DND-41 (cell line): ENCODE results near the gene POLR1G.
A peak's percentile ranks its signal among the peaks of the same experiment; 100 is the strongest.

Experiments
- ATAC-seq: fragments of 200-7000 bp; cut with Tn5 transposase; 3 replicates; pipeline ENCODE4 v1.9.1; 2021; ENCODE audit warnings: low read depth; ENCODE audit not compliant: insufficient read depth
- DNase-seq: peaks from one replicate; pipeline ENCODE4 v3.0.0-alpha.2; 2020
- H2AFZ ChIP-seq: 2 replicates; pipeline ENCODE4 v1.6.0; 2012; ENCODE audit warnings: low read depth, low read length
- H3K27ac ChIP-seq: 2 replicates; pipeline ENCODE4 v1.5.1; 2012; ENCODE audit warnings: low read length, inconsistent platforms
- H3K27me3 ChIP-seq: fragments of 200-600 bp; sonication (generic); 2 replicates; pipeline ENCODE4 v1.6.0; 2012; ENCODE audit warnings: low read length, mild to moderate bottlenecking, inconsistent platforms; ENCODE audit not compliant: insufficient read depth, poor library complexity
- H3K36me3 ChIP-seq: 2 replicates; pipeline ENCODE4 v1.5.1; 2012; ENCODE audit warnings: low read length, inconsistent platforms; ENCODE audit not compliant: insufficient read depth
- H3K4me1 ChIP-seq: 2 replicates; pipeline ENCODE4 v1.5.1; 2012; ENCODE audit warnings: mild to moderate bottlenecking, low read length; ENCODE audit not compliant: insufficient read depth
- H3K4me2 ChIP-seq: 2 replicates; pipeline ENCODE4 v1.6.0; 2012; ENCODE audit warnings: mild to moderate bottlenecking, moderate library complexity, low read length, inconsistent platforms; ENCODE audit not compliant: insufficient read depth
- H3K4me3 ChIP-seq, 2 experiments: fragments of 200-600 bp in 1 of 2; shearing (Covaris generic) in 1 of 2; 2 replicates each; pipeline ENCODE4 v1.5.1; 2012 to 2016; ENCODE audit warnings: inconsistent platforms in 2 of 2, low read length in 2 of 2, mild to moderate bottlenecking in 2 of 2, low read depth in 1 of 2, moderate library complexity in 1 of 2
- H3K79me2 ChIP-seq: 2 replicates; pipeline ENCODE4 v1.6.0; 2012; ENCODE audit warnings: low read length, inconsistent platforms; ENCODE audit not compliant: insufficient read depth
- H3K9ac ChIP-seq: 2 replicates; pipeline ENCODE4 v1.6.0; 2012; ENCODE audit warnings: low read depth, mild to moderate bottlenecking, inconsistent platforms, low read length, moderate library complexity
- H3K9me3 ChIP-seq: 2 replicates; pipeline ENCODE4 v1.5.1; 2012; ENCODE audit warnings: low read length, moderate library complexity, mild to moderate bottlenecking, inconsistent platforms; ENCODE audit not compliant: insufficient read depth, severe bottlenecking
- H4K20me1 ChIP-seq: 2 replicates; pipeline ENCODE4 v1.6.0; 2012; ENCODE audit warnings: low read length; ENCODE audit not compliant: insufficient read depth
- EZH2 ChIP-seq: IDR thresholded peaks from 3 replicates; pipeline ENCODE4 v1.6.1; 2012; ENCODE audit warnings: borderline replicate concordance, low read depth, mild to moderate bottlenecking, moderate library complexity, low read length, inconsistent platforms; ENCODE audit not compliant: severe bottlenecking
- TF ChIP-seq, protein P1 (sequence below): IDR thresholded peaks from 2 replicates; pipeline ENCODE4 v1.5.1; 2012; ENCODE audit warnings: borderline replicate concordance, low read length, moderate library complexity, mild to moderate bottlenecking; ENCODE audit not compliant: poor library complexity, severe bottlenecking; ENCODE audit errors: extremely low read depth

POLR1G gene

DNA sequence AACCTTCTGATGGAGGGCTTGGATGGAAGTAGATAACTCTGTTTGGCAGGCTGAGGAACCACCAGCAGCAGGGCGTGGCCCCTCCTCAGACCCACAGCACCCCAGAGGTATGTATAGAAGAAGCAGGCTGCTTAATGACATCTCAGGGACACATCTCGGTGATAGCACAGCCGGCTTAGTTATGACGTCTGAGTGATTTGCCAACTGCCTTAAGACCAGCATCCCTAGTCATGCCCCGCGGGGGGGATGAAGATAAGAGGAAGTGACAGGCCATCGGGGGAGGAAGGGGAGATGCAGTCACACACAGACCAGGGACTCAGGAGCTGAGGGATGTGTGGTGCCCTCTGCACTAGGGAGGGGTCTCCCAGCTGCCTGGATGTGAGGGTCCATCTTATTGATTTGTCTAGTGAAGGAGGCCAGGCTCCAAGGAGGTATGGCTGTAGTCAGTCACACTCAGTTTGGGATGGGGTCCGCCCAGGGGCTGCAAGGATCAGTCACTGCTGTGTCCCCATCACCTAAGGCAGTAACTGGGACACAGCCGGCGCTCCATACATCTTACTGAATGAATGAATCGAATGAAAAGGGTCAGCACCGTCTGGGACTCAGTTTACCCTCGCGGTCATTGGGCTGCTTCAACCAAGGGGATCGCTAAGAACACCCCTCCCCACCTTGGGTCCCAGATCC lies 36.5 kb downstream of the POLR1G start:
- DNase-seq = no peak
- H3K4me3 ChIP-seq = no peak overlapping the region
- H3K27ac ChIP-seq = no peak overlapping the region

DNA sequence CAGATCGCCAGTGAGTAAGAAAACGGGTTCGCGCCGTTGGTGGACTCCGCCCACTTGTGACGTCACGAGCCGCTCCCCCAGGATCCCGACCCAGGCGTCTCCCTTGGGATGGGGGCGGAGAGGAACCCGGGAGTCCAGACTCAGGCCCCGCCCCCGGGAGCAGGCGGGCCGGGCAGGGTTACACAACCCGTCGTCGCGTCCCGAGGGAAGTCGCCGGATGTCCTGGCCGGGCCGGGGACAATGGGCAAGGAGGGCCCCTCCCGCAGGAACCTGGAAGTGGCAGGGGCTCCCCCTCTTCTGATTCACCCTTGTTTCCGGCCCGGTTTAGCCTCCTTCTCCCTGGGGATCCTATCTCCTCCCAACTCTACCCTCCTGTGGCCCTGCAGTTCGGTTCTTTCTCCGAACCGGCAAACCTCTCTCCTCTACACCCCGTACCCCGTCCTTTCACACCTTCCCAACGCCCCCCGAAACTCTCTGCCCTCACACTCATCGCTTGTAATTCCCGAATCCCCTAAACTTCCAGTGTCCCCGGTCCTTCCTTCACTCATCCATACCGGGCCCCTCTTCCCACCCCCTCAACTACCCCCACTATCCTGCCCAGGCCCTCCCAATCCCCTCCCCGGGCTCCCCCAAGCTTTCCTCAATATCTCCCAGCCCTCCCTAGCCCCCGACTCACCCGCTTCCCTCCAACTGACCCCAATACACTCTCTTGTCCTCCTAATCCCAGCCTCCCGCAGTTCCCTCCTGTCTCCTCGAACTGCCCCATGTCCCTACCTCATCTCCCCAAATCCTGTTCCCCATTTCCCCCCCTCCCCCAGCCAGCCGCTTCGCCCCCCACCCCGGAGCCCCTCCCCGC lies 37.2 kb downstream of the POLR1G start:
- ATAC-seq = no peak
- H3K27ac ChIP-seq = no peak overlapping the region
- peaks cover 4% of the 10 kb centered on the region for H3K27me3 ChIP-seq
- H2AFZ ChIP-seq = no peak overlapping the region
- no peaks in the 10 kb centered on the region for H3K79me2 ChIP-seq
- no peak overlapping the region for H3K9ac ChIP-seq
- peaks cover 22% of the 10 kb centered on the region for H3K4me1 ChIP-seq
- DNase-seq = no peak
- no peaks in the 10 kb centered on the region for H4K20me1 ChIP-seq
- no peak for TF ChIP-seq EZH2
- TF ChIP-seq, protein P1, sequence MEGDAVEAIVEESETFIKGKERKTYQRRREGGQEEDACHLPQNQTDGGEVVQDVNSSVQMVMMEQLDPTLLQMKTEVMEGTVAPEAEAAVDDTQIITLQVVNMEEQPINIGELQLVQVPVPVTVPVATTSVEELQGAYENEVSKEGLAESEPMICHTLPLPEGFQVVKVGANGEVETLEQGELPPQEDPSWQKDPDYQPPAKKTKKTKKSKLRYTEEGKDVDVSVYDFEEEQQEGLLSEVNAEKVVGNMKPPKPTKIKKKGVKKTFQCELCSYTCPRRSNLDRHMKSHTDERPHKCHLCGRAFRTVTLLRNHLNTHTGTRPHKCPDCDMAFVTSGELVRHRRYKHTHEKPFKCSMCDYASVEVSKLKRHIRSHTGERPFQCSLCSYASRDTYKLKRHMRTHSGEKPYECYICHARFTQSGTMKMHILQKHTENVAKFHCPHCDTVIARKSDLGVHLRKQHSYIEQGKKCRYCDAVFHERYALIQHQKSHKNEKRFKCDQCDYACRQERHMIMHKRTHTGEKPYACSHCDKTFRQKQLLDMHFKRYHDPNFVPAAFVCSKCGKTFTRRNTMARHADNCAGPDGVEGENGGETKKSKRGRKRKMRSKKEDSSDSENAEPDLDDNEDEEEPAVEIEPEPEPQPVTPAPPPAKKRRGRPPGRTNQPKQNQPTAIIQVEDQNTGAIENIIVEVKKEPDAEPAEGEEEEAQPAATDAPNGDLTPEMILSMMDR = no peak
- H3K9me3 ChIP-seq = no peaks in the 10 kb centered on the region
- H3K4me2 ChIP-seq = 0 out of 2 replicates have a peak overlapping the region, but pooled peaks have one; percentile 16
- H3K4me3 ChIP-seq = no peak overlapping the region
- no peaks in the 10 kb centered on the region for H3K36me3 ChIP-seq

More for the DNA sequence above, 36.5 kb downstream of the POLR1G start:
- no peak for ATAC-seq
- peaks cover 4% of the 10 kb centered on the region for H3K27me3 ChIP-seq
- no peaks in the 10 kb centered on the region for H3K9me3 ChIP-seq
- H3K4me1 ChIP-seq = peaks cover 23% of the 10 kb centered on the region
- TF ChIP-seq, protein P1 = no peak
- TF ChIP-seq EZH2 = no peak
- H3K36me3 ChIP-seq = no peaks in the 10 kb centered on the region
- no peak overlapping the region for H2AFZ ChIP-seq
- H3K9ac ChIP-seq = no peak overlapping the region
- H3K4me2 ChIP-seq = 0 out of 2 replicates have a peak overlapping the region, but pooled peaks have one; percentile 16
- H4K20me1 ChIP-seq = no peaks in the 10 kb centered on the region
- H3K79me2 ChIP-seq = no peaks in the 10 kb centered on the region

DNA sequence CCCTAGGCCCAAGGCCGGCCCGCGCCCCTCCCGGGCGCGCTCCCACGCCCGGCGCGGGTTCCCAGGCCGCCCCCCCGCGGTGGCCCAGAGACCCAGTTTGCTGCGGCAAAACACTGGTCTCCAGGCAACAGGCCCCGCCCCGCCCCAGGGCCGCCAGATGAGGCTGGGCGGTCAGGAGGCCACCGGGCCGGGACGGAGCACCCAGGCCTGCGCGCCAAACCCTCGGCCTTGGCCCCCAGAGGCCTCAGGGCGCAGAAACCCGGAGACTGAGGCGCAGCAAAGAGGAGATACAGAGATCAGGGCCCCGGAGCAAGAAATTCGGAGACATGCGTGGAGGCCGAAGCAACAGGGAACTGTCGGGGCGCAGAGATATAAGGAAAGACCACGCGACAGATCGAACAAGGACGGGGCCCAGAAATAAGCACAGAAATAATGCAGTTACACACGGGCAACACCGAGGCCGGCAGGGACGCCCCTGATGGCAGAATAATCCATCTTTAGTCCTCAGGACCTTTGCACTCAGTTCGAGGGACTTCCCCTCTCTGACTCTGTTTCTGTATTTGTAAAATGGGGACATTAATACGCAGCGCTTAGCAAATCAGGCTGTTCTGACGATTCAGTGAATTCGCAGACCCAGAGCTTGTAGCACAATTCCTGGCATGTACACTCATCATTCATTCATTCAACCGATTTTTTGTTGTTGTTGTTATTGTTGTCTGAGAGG lies 38.0 kb downstream of the POLR1G start:
- H3K9ac ChIP-seq = no peak overlapping the region
- no peaks in the 10 kb centered on the region for H4K20me1 ChIP-seq
- peaks cover 15% of the 10 kb centered on the region for H3K4me1 ChIP-seq
- no peak overlapping the region for H2AFZ ChIP-seq
- no peaks in the 10 kb centered on the region for H3K79me2 ChIP-seq
- no peak overlapping the region for H3K4me3 ChIP-seq
- H3K27ac ChIP-seq = no peak overlapping the region
- no peaks in the 10 kb centered on the region for H3K9me3 ChIP-seq
- ATAC-seq = no peak
- H3K4me2 ChIP-seq = no peak overlapping the region
- TF ChIP-seq EZH2 = no peak
- TF ChIP-seq, protein P1 = no peak
- no peak for DNase-seq
- no peaks in the 10 kb centered on the region for H3K36me3 ChIP-seq
- peaks cover 4% of the 10 kb centered on the region for H3K27me3 ChIP-seq
